Vagina (tissue), 2 donors: ENCODE data around the gene PARD3.

Source experiments
- CTCF ChIP-seq, 3 experiments: fragments of 450-650 bp in 2 of 3; fragments of 200-600 bp in 1 of 3; sonication (generic) in 1 of 3; IDR thresholded peaks; one replicate each; pipeline ENCODE4 v1.5.1; 2017 to 2019; ENCODE audit warnings: antibody characterized with exemption in 3 of 3, mild to moderate bottlenecking in 2 of 3, moderate library complexity in 2 of 3
- POLR2A ChIP-seq, 2 donors: fragments of 450-650 bp; IDR thresholded peaks; one replicate each; pipeline ENCODE4 v1.6.1; 2017; ENCODE audit warnings: antibody characterized with exemption in 2 of 2, mild to moderate bottlenecking in 2 of 2, moderate library complexity in 2 of 2
- POLR2AphosphoS5 ChIP-seq, 2 donors: sonication (generic); formaldehyde crosslinking; IDR thresholded peaks; one replicate each; pipeline ENCODE4 v1.9.0; 2017; ENCODE audit warnings: antibody characterized with exemption in 2 of 2, mild to moderate bottlenecking in 2 of 2, low read depth in 1 of 2; ENCODE audit not compliant: insufficient read depth in 1 of 2

DNA sequence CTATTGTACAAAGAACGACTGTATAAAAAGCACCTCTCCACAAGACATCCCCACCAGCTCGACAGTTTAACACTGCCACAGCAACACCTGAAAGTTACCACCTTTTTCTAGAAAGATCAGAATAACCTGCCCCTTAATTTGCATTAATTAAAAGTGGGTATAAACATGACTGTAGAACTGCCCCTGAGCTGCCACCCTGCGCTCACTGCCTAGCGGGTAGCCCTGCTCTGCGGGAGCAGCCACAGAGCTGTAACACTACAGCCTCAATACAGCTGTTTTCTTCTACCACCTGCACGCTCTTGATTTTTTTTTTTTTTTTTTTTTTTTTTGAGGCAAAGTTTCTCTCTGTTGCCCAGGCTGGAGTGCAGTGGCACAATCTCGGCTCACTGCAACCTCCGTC is 140.9 kb downstream of the PARD3 start:
- TF ChIP-seq POLR2A (IDR thresholded peaks at IDR 0.05) = no peak
- TF ChIP-seq CTCF (IDR thresholded peaks at IDR 0.05) = no peak
- TF ChIP-seq POLR2AphosphoS5 (IDR thresholded peaks at IDR 0.05; ENCODE audit: insufficient read depth in 1 of 2, low read depth in 1 of 2) = no peak
